CD4-positive, alpha-beta memory T cell (primary cell): ENCODE measurements around the gene SLC6A18. TPM values are rescaled to one million over a fixed set of nuclear protein-coding genes. Genes with fewer than 3 reads are reported as not detected.
A peak's percentile ranks its signal among the peaks of the same experiment; 100 is the strongest.
"Not testable (repeated sequence)": the region's sequence is repeated elsewhere in the genome, so short reads cannot be mapped to it uniquely, and the experiment has no call there.

ENCODE experiments used
- CTCF ChIA-PET: fragments of 350-600 bp; sonication (Branson Sonifier 250); formaldehyde crosslinking; loops from one replicate; lab custom pipeline; 2021; ENCODE audit warnings: inconsistent platforms; ENCODE audit not compliant: partially characterized antibody; lab: Charles Lee
- POLR2A ChIA-PET: fragments of 350-600 bp; sonication (Branson Sonifier 250); formaldehyde crosslinking; loops from one replicate; lab custom pipeline; 2021; ENCODE audit not compliant: partially characterized antibody; lab: Charles Lee
- DNase-seq, 5 donors: peaks; one replicate each; pipeline versions ENCODE4 v3.0.0 to v3.0.0-alpha.2; 2020 to 2022; ENCODE audit warnings: mixed read lengths in 1 of 5
- H3K27ac ChIP-seq: one replicate; pipeline ENCODE4 v1.7.0; 2013; ENCODE audit warnings: low read depth, low read length
- H3K27me3 ChIP-seq: 2 replicates; pipeline ENCODE4 v1.7.0; 2013; ENCODE audit warnings: mild to moderate bottlenecking, low read length, moderate library complexity; ENCODE audit not compliant: insufficient read depth
- H3K36me3 ChIP-seq: 2 replicates; pipeline ENCODE4 v1.7.0; 2013; ENCODE audit warnings: mild to moderate bottlenecking, low read length, moderate library complexity; ENCODE audit not compliant: insufficient read depth
- H3K4me1 ChIP-seq: 2 replicates; pipeline ENCODE4 v1.7.0; 2013; ENCODE audit warnings: mild to moderate bottlenecking, low read length, moderate library complexity; ENCODE audit not compliant: insufficient read depth
- H3K4me3 ChIP-seq, 2 donors: one replicate each; pipeline ENCODE4 v1.7.0; 2013; ENCODE audit warnings: low read length in 2 of 2, mild to moderate bottlenecking in 1 of 2
- H3K9me3 ChIP-seq, 2 donors: one replicate each; pipeline ENCODE4 v1.7.0; 2013; ENCODE audit warnings: low read length in 2 of 2, control low read depth in 1 of 2; ENCODE audit not compliant: control insufficient read depth in 1 of 2
- H3K27ac Mint-ChIP-seq, 7 donors: one replicate each; pipeline ENCODE4 v1.8.0; 2020 to 2021; ENCODE audit warnings: mixed read lengths in 7 of 7, mild to moderate bottlenecking in 6 of 7, inconsistent platforms in 3 of 7, moderate library complexity in 3 of 7
- H3K27me3 Mint-ChIP-seq, 2 donors: one replicate each; pipeline ENCODE4 v1.8.0; 2020 to 2021; ENCODE audit warnings: mixed read lengths in 2 of 2
- H3K36me3 Mint-ChIP-seq, 2 donors: one replicate each; pipeline ENCODE4 v1.8.0; 2020 to 2021; ENCODE audit warnings: mixed read lengths in 2 of 2, inconsistent platforms in 1 of 2, mild to moderate bottlenecking in 1 of 2
- H3K4me1 Mint-ChIP-seq, 4 donors: one replicate each; pipeline ENCODE4 v1.8.0; 2020 to 2021; ENCODE audit warnings: mixed read lengths in 4 of 4, mild to moderate bottlenecking in 1 of 4
- H3K4me3 Mint-ChIP-seq, 8 donors: one replicate each; pipeline ENCODE4 v1.8.0; 2020 to 2021; ENCODE audit warnings: mixed read lengths in 8 of 8, mild to moderate bottlenecking in 7 of 8, moderate library complexity in 6 of 8, inconsistent platforms in 3 of 8
- H3K9me3 Mint-ChIP-seq, 8 donors: one replicate each; pipeline ENCODE4 v1.8.0; 2020 to 2021; ENCODE audit warnings: mixed read lengths in 8 of 8, mild to moderate bottlenecking in 5 of 8, inconsistent platforms in 3 of 8, moderate library complexity in 1 of 8
- intact Hi-C: fragments of 100-400 bp; cut with micrococcal nuclease; formaldehyde crosslinking; loops from one replicate; pipeline ENCODE4 v1.15.1; 2023
- polyA plus RNA-seq, 2 donors: library from polyadenylated mRNA; unstranded; fragments of 300-500 nt; fragmentation: Illumina TruSeq; gene quantifications; one replicate each; pipeline ENCODE4 v1.2.3, GENCODE V29; 2021
- total RNA-seq, 2 experiments: library from RNA; stranded (reverse); gene quantifications; one replicate each; pipeline ENCODE4 v1.2.3, GENCODE V29; 2021

The SLC6A18 gene
- total and polyA plus RNA-seq, 4 experiments from 2014 or later: not detected

DNA sequence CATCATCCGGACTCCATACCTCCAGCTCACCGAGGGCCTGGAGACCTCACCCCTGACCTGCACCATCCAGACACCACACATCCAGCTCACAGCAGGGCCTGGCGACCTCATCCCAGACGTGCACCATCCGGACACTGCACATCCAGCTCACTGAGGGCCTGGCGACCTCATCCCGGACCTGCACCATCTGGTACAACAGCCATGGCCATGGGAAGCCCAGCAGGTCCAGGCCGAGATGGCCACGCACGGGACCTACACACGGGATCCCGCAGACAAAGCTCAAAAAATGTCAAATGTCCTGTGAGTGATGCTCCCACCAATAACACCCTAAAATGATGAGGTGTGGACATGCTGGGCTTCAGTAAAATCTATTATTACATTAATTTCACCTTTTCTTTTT lies 60.0 kb downstream of the SLC6A18 start:
- CTCF ChIA-PET: interaction anchor here (0.7 kb wide), 1 partner anchor 505 kb away, joined by 3 read pairs; no protein-coding TSS in a partner anchor

DNA sequence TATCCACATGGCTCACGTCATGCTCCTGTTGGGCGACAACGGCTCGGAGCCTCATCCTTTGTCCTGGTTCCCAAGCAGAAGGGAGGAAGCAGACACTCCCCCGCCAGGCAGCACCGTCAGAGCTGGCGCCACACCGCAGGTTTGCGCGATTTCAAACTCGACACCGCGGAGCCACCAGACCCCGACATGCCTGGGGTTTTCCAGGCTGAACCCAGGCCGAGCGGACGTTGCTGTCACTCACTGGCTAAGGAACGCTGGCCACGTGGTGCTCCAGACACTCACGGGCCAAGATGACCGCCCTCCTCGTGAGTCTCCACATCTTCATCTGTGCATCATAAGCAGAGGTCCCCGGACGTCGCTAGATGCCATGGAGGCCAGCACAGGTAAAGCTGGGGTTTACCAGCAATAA lies 60.7 kb downstream of the SLC6A18 start:
- CTCF ChIA-PET: interaction anchor here (0.7 kb wide), 1 partner anchor 504 kb away, joined by 3 read pairs; no protein-coding TSS in a partner anchor
- no peak for DNase-seq
- Histone ChIP-seq H3K36me3 (no peaks in the 10 kb centered on the region), H3K4me3 (no peak overlapping the region), H3K9me3 (no peaks in the 10 kb centered on the region), H3K27ac (no peak overlapping the region), H3K4me1 (no peaks in the 10 kb centered on the region), H3K27me3 (no peaks in the 10 kb centered on the region)
- Mint-ChIP-seq H3K4me3 (no peak overlapping the region), H3K9me3 (no peaks in the 10 kb centered on the region), H3K27me3 (peaks cover 1 to 2% of the 10 kb centered on the region in 2 donors), H3K4me1 (no peaks in the 10 kb centered on the region), H3K36me3 (peaks cover 0 to 3% of the 10 kb centered on the region in 2 donors), H3K27ac (peak overlapping the region in 1 of 7 donors; percentile 53)
- intact Hi-C loops: no loop called here
- POLR2A ChIA-PET: no interaction called here

More for the DNA sequence above, 60.0 kb downstream of the SLC6A18 start:
- Histone ChIP-seq H3K4me1 (no peaks in the 10 kb centered on the region), H3K9me3 (no peaks in the 10 kb centered on the region), H3K27ac (no peak overlapping the region), H3K36me3 (no peaks in the 10 kb centered on the region), H3K27me3 (no peaks in the 10 kb centered on the region), H3K4me3 (no peak overlapping the region)
- Mint-ChIP-seq H3K4me1 (no peaks in the 10 kb centered on the region), H3K9me3 (no peaks in the 10 kb centered on the region), H3K36me3 (peaks cover 0 to 3% of the 10 kb centered on the region in 2 donors), H3K4me3 (no peak overlapping the region), H3K27me3 (peaks cover 1 to 2% of the 10 kb centered on the region in 2 donors), H3K27ac (no peak overlapping the region)
- intact Hi-C loops: no loop called here
- POLR2A ChIA-PET: no interaction called here
- no peak for DNase-seq

DNA sequence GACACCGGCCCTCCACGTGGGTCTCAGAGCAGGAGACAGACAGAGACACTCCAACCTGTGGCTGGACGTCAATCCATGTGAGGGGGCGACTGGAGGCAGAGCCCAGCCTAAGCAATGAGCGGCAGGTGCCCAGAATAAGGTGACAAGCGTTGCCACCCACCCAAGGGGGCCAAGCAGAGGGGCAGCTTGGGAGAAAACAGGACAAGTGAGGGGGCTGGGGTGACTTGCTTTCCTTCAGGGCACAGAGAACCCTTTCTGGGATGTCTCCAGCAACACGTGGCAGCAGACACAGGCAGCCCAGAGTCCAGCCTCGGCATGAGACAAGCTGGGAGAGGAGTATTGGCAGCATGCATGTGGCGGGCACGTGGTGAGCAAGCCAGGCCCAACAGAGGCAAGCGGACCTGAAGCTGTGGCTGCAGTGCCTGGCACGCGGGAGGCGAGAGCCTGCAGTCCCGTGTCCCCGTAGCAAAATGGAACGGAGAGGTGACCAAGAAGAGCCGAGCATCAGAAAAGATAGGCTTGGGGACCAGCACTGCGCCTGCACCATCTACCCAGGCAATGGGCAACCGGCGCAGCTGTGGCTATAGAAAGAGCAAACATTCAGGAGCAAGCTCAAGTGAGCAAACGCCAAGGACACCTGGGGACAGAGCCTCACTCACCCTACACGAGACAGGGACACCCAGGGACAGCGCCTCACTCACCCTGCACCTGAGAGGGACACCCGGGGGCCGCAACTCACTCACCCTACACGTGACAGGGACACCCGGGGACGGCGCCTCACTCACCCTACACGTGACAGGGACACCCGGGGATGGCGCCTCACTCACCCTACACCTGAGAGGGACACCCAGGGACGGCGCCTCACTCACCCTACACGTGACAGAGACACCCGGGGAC lies 63.5 kb downstream of the SLC6A18 start:
- intact Hi-C loops: no loop called here
- DNase-seq: no peak
- Mint-ChIP-seq H3K27ac (no peak overlapping the region), H3K36me3 (peaks cover 0 to 3% of the 10 kb centered on the region in 2 donors), H3K4me1 (no peaks in the 10 kb centered on the region), H3K9me3 (no peaks in the 10 kb centered on the region), H3K4me3 (no peak overlapping the region), H3K27me3 (peaks cover 1 to 2% of the 10 kb centered on the region in 2 donors)
- Histone ChIP-seq H3K9me3 (no peaks in the 10 kb centered on the region), H3K4me3 (no peak overlapping the region), H3K4me1 (peaks cover 2% of the 10 kb centered on the region), H3K36me3 (no peaks in the 10 kb centered on the region), H3K27ac (no peak overlapping the region), H3K27me3 (no peaks in the 10 kb centered on the region)
- CTCF ChIA-PET: no interaction called here
- POLR2A ChIA-PET: no interaction called here

DNA sequence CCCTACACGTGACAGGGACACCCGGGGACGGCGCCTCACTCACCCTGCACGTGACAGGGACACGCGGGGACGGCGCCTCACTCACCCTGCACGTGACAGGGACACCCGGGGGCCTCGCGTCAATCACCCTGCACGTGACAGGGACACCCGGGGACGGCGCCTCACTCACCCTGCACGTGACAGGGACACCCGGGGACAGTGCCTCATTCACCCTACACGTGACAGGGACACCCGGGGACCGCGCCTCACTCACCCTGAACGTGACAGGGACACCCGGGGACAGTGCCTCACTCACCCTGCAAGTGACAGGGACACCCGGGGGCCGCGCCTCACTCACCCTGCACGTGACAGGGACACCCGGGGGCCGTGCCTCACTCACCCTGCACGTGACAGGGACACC lies 64.4 kb downstream of the SLC6A18 start:
- POLR2A ChIA-PET, H3K36me3 ChIP-seq, H3K27ac ChIP-seq, H3K9me3 Mint-ChIP-seq, H3K27me3 Mint-ChIP-seq, H3K27ac Mint-ChIP-seq, H3K9me3 ChIP-seq, CTCF ChIA-PET, DNase-seq, H3K4me3 ChIP-seq, H3K27me3 ChIP-seq, H3K36me3 Mint-ChIP-seq, intact Hi-C loops, H3K4me1 Mint-ChIP-seq, H3K4me3 Mint-ChIP-seq: not testable (repeated sequence)
- H3K4me1 ChIP-seq: peaks cover 10% of the 10 kb centered on the region

DNA sequence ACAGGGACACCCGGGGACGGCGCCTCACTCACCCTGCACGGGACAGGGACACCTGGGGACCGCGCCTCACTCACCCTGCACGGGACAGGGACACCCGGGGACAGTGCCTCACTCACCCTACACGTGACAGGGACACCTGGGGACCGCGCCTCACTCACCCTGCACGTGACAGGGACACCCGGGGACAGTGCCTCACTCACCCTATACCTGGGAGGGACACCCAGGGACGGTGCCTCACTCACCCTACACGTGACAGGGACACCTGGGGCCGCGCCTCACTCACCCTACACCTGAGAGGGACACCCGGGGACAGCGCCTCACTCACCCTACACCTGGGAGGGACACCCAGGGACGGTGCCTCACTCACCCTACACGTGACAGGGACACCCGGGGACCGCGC lies 65.8 kb downstream of the SLC6A18 start:
- H3K36me3 ChIP-seq, H3K27ac ChIP-seq, H3K9me3 ChIP-seq, H3K27ac Mint-ChIP-seq, H3K27me3 Mint-ChIP-seq, CTCF ChIA-PET, H3K4me3 ChIP-seq, H3K27me3 ChIP-seq, H3K9me3 Mint-ChIP-seq, H3K4me3 Mint-ChIP-seq, intact Hi-C loops, H3K4me1 Mint-ChIP-seq, H3K36me3 Mint-ChIP-seq, POLR2A ChIA-PET: not testable (repeated sequence)
- peaks cover 11% of the 10 kb centered on the region for H3K4me1 ChIP-seq
- DNase-seq: peak in 1 of 5 donors; percentile 5

DNA sequence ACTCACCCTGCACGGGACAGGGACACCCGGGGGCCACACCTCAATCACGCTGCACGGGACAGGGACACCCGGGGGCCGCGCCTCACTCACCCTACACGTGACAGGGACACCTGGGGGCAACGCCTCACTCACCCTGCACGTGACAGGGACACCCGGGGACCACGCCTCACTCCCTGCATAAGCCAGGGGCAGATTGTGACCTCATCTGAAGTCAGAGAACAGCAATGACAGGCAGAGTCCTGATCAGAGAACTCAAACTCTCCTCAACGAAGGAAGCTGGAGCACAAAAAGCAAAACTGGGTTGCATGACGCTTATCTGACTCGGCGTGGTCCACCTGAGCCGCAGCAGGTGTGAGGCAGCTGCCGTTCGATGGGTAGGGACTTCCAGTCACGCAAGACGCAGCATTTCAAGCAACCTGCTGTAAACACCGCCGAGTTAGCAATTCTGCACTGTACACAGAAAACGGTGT lies 66.5 kb downstream of the SLC6A18 start:
- POLR2A ChIA-PET: no interaction called here
- H3K27ac ChIP-seq: no peak overlapping the region
- Mint-ChIP-seq H3K36me3 (peaks cover 0 to 3% of the 10 kb centered on the region in 2 donors), H3K9me3 (no peaks in the 10 kb centered on the region), H3K4me3 (no peak overlapping the region), H3K27ac (no peak overlapping the region), H3K4me1 (peaks cover 0 to 6% (median 0%) of the 10 kb centered on the region in 4 donors), H3K27me3 (peaks cover 1 to 2% of the 10 kb centered on the region in 2 donors)
- no peak overlapping the region for H3K4me3 ChIP-seq
- no peaks in the 10 kb centered on the region for H3K27me3 ChIP-seq
- peaks cover 11% of the 10 kb centered on the region for H3K4me1 ChIP-seq
- intact Hi-C loops: no loop called here
- H3K9me3 ChIP-seq: no peaks in the 10 kb centered on the region
- DNase-seq: no peak
- CTCF ChIA-PET: no interaction called here
- H3K36me3 ChIP-seq: no peaks in the 10 kb centered on the region

DNA sequence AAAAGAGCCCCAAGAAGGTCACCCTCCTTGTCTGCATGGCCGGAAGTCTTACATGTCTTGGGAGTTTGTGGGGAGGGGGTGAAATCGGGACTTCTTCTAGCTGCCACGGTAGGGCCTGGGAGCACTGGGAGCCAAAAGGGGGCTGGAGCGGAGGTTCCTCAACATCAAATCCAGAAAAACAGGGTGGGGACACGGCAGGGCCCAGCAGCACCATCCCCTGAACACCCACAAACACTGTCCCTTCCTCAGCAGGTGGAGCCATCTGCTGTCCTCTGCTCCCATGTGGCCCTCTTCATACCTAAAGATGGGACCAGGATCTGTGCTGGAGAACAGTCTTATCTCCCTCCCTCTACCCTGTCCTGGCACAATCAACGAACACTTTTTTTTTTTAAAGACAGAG lies 67.0 kb downstream of the SLC6A18 start:
- no peaks in the 10 kb centered on the region for H3K9me3 Mint-ChIP-seq
- H3K4me3 Mint-ChIP-seq: no peak overlapping the region
- Histone ChIP-seq H3K4me3 (no peak overlapping the region), H3K36me3 (no peaks in the 10 kb centered on the region), H3K4me1 (peaks cover 11% of the 10 kb centered on the region), H3K27me3 (no peaks in the 10 kb centered on the region), H3K9me3 (no peaks in the 10 kb centered on the region), H3K27ac (no peak overlapping the region)
- H3K36me3 Mint-ChIP-seq: peaks cover 0 to 3% of the 10 kb centered on the region in 2 donors
- DNase-seq: peak in 1 of 5 donors; percentile 11
- no peak overlapping the region for H3K27ac Mint-ChIP-seq
- H3K4me1 Mint-ChIP-seq: peaks cover 0 to 6% (median 0%) of the 10 kb centered on the region in 4 donors
- intact Hi-C loops: no loop called here
- CTCF ChIA-PET: interaction anchor here (1.8 kb wide), 1 partner anchor 24 kb away, joined by 4 read pairs; no protein-coding TSS in a partner anchor
- POLR2A ChIA-PET: interaction anchor here (3.3 kb wide), 1 partner anchor 53 kb away, joined by 14 read pairs; the partner anchor contains the start of gene CLPTM1L
- H3K27me3 Mint-ChIP-seq: peaks cover 1 to 2% of the 10 kb centered on the region in 2 donors
